Liver (tissue), 9 donors: ENCODE data around the gene PPP1R14C. TPM values are rescaled to one million over a fixed set of nuclear protein-coding genes. Genes with fewer than 3 reads are reported as not detected.

ENCODE experiments used
- DNase-seq: peaks from one replicate; pipeline ENCODE4 v3.0.0-alpha.2; 2017; ENCODE audit warnings: low spot score
- H3K27ac ChIP-seq, 2 donors: one replicate each; pipeline ENCODE4 v1.7.0; 2013; ENCODE audit warnings: inconsistent platforms in 2 of 2, low read length in 2 of 2, control low read depth in 1 of 2, low read depth in 1 of 2, mild to moderate bottlenecking in 1 of 2
- H3K27me3 ChIP-seq, 4 donors: one replicate each; pipeline versions ENCODE4 v1.6.1 to v1.7.0; 2013; ENCODE audit warnings: low read length in 3 of 4, inconsistent platforms in 1 of 4, mild to moderate bottlenecking in 1 of 4, moderate library complexity in 1 of 4; ENCODE audit not compliant: control insufficient read depth in 4 of 4, insufficient read depth in 4 of 4
- H3K36me3 ChIP-seq, 4 donors: one replicate each; pipeline versions ENCODE4 v1.6.1 to v1.7.0; 2013; ENCODE audit warnings: low read length in 3 of 4, mild to moderate bottlenecking in 3 of 4, low read depth in 1 of 4, moderate library complexity in 1 of 4; ENCODE audit not compliant: control insufficient read depth in 4 of 4, insufficient read depth in 3 of 4
- H3K4me1 ChIP-seq, 4 donors: one replicate each; pipeline versions ENCODE4 v1.6.1 to v1.7.0; 2013; ENCODE audit warnings: low read length in 3 of 4, mild to moderate bottlenecking in 3 of 4, moderate library complexity in 1 of 4; ENCODE audit not compliant: control insufficient read depth in 4 of 4, insufficient read depth in 4 of 4
- H3K4me3 ChIP-seq, 3 donors: one replicate each; pipeline versions ENCODE4 v1.6.1 to v1.7.0; 2013; ENCODE audit warnings: low read length in 3 of 3, control low read depth in 1 of 3, low read depth in 1 of 3, mild to moderate bottlenecking in 1 of 3
- H3K9ac ChIP-seq, 2 donors: one replicate each; pipeline ENCODE4 v1.7.0; 2013; ENCODE audit warnings: low read length in 2 of 2, mild to moderate bottlenecking in 2 of 2, moderate library complexity in 2 of 2, control low read depth in 1 of 2, low read depth in 1 of 2
- H3K9me3 ChIP-seq, 4 donors: one replicate each; pipeline versions ENCODE4 v1.6.1 to v1.7.0; 2013; ENCODE audit warnings: low read length in 3 of 4; ENCODE audit not compliant: control insufficient read depth in 4 of 4
- ATF3 ChIP-seq: IDR thresholded peaks from 2 replicates; pipeline ENCODE4 v1.6.1; 2016; ENCODE audit warnings: antibody characterized with exemption
- CTCF ChIP-seq: fragments of 150-350 bp; IDR thresholded peaks from 2 replicates; pipeline ENCODE4 v1.5.1; 2017; ENCODE audit warnings: improper control_type of control experiment, low read depth, low read length; ENCODE audit not compliant: missing input control
- FOXA1 ChIP-seq: IDR thresholded peaks from 2 replicates; pipeline ENCODE4 v1.6.1; 2016; ENCODE audit warnings: antibody characterized with exemption
- FOXA2 ChIP-seq: IDR thresholded peaks from 2 replicates; pipeline ENCODE4 v1.6.1; 2016; ENCODE audit warnings: antibody characterized with exemption
- GABPA ChIP-seq, 2 donors: IDR thresholded peaks in 1 of 2; conservative IDR thresholded peaks in 1 of 2; 2 replicates each; pipeline ENCODE4 v1.6.1; 2016; ENCODE audit warnings: antibody characterized with exemption in 2 of 2, mild to moderate bottlenecking in 1 of 2, moderate library complexity in 1 of 2
- HNF4A ChIP-seq, 2 donors: conservative IDR thresholded peaks; 2 replicates each; pipeline ENCODE4 v1.6.1; 2016; ENCODE audit warnings: antibody characterized with exemption in 2 of 2, mild to moderate bottlenecking in 2 of 2
- HNF4G ChIP-seq: IDR thresholded peaks from 2 replicates; pipeline ENCODE4 v1.6.1; 2016; ENCODE audit warnings: antibody characterized with exemption
- JUND ChIP-seq, 2 donors: IDR thresholded peaks; 2 replicates each; pipeline ENCODE4 v1.6.1; 2016; ENCODE audit warnings: antibody characterized with exemption in 2 of 2
- MAX ChIP-seq: IDR thresholded peaks from 2 replicates; pipeline ENCODE4 v1.6.1; 2016; ENCODE audit warnings: antibody characterized with exemption
- NR2F2 ChIP-seq: IDR thresholded peaks from 2 replicates; pipeline ENCODE4 v1.6.1; 2016; ENCODE audit warnings: antibody characterized with exemption
- REST ChIP-seq: IDR thresholded peaks from 2 replicates; pipeline ENCODE4 v1.6.1; 2016; ENCODE audit warnings: antibody characterized with exemption, mild to moderate bottlenecking
- RXRA ChIP-seq, 2 donors: IDR thresholded peaks; 2 replicates each; pipeline ENCODE4 v1.6.1; 2017 to 2018; ENCODE audit warnings: antibody characterized with exemption in 2 of 2, mild to moderate bottlenecking in 1 of 2
- SP1 ChIP-seq: IDR thresholded peaks from 2 replicates; pipeline ENCODE4 v1.6.1; 2018; ENCODE audit warnings: antibody characterized with exemption, mild to moderate bottlenecking
- WGBS: extraction: QIAGEN DNeasy Blood & Tissue Kit; methylation state at CpG from one replicate; pipeline ENCODE4 v1.1.7; 2013; 5-methylcytosine and 5-hydroxymethylcytosine counted together
- polyA plus RNA-seq, 2 donors: library from polyadenylated mRNA; stranded (reverse) in 1 of 2; unstranded in 1 of 2; fragments of 200-250 nt in 1 of 2; fragments of >200 nt in 1 of 2; fragmentation: Nextera tagmentation in 1 of 2; extraction: Ambion mirVana in 1 of 2; gene quantifications; one replicate each; pipeline versions ENCODE4 v1.2.1 to v1.2.3, GENCODE V29; 2013 to 2015
- total RNA-seq, 2 donors: library from RNA; depleted of rRNA; stranded (reverse); fragments of >200 nt; gene quantifications; one replicate each; pipeline ENCODE4 v1.2.3, GENCODE V29; 2014
- donor health status: healthy.
- donor health status: healthy.
- donor health status: healthy.
- donor health status: healthy.
- donor health status: healthy.

Gene PPP1R14C
- total and polyA plus RNA-seq, 4 donors: 0.05 TPM; not detected in 3

GRCh38 chr6:150213301-150213700 is 70.5 kb downstream of the PPP1R14C start (continued):
- no peak for TF ChIP-seq FOXA1
- TF ChIP-seq HNF4G: no peak
- no peak for TF ChIP-seq GABPA (IDR thresholded peaks at IDR 0.05 in 1 of 2, conservative IDR thresholded peaks at IDR 0.05 in 1 of 2)
- TF ChIP-seq JUND (IDR thresholded peaks at IDR 0.05): no peak

- H3K36me3 ChIP-seq: no peaks in the 10 kb centered on the region
- H3K4me1 ChIP-seq: no peaks in the 10 kb centered on the region
- no peak overlapping the region for H3K4me3 ChIP-seq
- TF ChIP-seq ATF3: no peak
- no peaks in the 10 kb centered on the region for H3K9me3 ChIP-seq
- DNase-seq: no peak
- H3K27ac ChIP-seq: no peak overlapping the region
- no peaks in the 10 kb centered on the region for H3K27me3 ChIP-seq
- H3K9ac ChIP-seq: no peak overlapping the region
These were observed 71.5 kb downstream of the PPP1R14C start for GRCh38 chr6:150214310-150214709.

- H3K27me3 ChIP-seq: no peaks in the 10 kb centered on the region
- no peaks in the 10 kb centered on the region for H3K9me3 ChIP-seq
- no peaks in the 10 kb centered on the region for H3K36me3 ChIP-seq
- no peaks in the 10 kb centered on the region for H3K4me1 ChIP-seq
- 66% methylated on average over 6 of the region's 6 CpGs for WGBS
- TF ChIP-seq GABPA (IDR thresholded peaks at IDR 0.05 in 1 of 2, conservative IDR thresholded peaks at IDR 0.05 in 1 of 2) (no peak), ATF3 (no peak), CTCF (no peak), HNF4A (conservative IDR thresholded peaks at IDR 0.05) (no peak), REST (no peak), SP1 (no peak), JUND (IDR thresholded peaks at IDR 0.05) (no peak), MAX (no peak), RXRA (IDR thresholded peaks at IDR 0.05) (no peak), FOXA2 (no peak), NR2F2 (no peak)
- H3K27ac ChIP-seq: no peak overlapping the region
- DNase-seq: no peak
- H3K9ac ChIP-seq: no peak overlapping the region
- H3K4me3 ChIP-seq: no peak overlapping the region
These were observed 78.0 kb downstream of the PPP1R14C start for GRCh38 chr6:150220634-150221551.
